ENCODE data around the gene SLC35E4.

The SLC35E4 gene

DNA sequence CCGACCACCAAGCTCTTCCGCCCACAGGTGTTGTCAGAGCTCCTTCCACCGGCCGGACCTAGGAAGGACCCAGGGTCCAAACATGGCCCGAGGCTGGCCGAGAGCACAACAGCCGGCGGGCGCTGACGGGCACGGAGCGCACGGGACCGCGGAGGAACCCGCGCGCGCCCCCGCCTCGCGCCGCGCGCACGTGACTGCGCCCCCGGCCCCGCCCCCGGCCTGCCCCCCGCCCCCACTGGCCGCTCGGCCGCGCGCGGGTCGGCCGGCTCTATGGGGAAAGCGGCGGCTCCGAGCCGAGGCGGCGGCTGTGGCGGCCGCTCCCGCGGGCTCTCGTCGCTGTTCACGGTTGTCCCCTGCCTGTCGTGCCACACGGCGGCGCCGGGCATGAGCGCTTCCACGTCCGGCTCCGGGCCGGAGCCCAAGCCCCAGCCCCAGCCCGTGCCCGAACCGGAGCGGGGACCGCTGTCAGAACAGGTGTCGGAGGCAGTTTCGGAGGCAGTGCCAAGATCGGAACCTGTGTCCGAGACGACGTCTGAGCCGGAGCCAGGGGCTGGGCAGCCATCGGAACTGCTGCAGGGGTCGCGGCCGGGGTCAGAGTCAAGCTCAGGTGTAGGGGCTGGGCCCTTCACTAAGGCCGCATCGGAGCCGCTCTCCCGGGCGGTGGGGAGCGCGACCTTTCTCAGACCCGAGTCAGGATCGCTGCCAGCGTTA, 59.2 kb downstream of the SLC35E4 start, which contains the start of gene OSBP2:
TSS of gene OSBP2 (plus strand) at position 235 of the 711 bp plus-strand sequence. CDS start at position 271, 36 bp downstream.
- DNase-seq = peak; percentile 75

- no peak for DNase-seq
Observed at GRCh38 chr22:30695351-30695851, 59.8 kb downstream of the SLC35E4 start.

DNA sequence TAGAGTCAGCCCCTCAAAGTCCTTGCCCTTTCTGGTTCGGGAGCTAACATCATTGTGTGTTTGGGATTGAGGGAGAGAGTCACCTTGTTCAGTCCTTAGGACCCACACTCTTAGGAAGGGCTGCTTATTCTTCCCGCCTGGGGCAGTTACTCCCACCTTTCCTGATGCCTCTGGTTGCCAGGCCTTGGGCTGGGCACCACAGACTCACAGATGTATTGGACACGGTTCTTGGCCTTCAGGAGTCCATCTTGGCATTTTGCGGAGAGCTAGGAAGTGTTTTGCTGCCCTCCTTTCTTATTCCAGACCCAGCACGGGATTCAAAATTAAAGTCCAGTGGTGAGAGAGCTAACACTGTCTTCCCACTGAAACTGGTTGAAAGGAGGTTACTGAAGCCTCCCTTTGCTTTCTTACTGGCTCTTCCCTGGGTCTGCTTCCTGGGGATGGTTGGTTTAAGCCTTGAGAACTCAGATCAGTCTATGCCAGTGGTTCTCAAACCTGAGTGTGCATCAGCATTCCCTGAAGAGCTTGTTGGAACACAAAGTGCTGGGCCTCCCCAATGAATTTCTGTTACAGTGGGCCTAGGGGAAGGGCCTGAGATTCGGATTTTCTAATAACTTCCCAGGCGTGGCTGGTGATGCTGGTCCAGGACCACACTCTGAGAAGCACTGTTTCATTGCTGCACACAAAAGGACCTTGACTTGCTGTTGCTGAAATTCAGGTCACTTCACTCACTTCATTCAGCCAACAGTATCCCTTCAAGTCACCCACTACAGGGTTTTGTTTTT, 60.5 kb downstream of the SLC35E4 start:
- DNase-seq = no peak
